Measurements from ENCODE around the gene C3orf52.
A peak's percentile ranks its signal among the peaks of the same experiment; 100 is the strongest.

- TF ChIP-seq POLR2A (IDR thresholded peaks at IDR 0.05) (no peak), EP300 (IDR thresholded peaks at IDR 0.05) (no peak), CTCF (IDR thresholded peaks at IDR 0.05) (peak in 5 of 7 experiments; percentile 15 to 65 (median 32)), POLR2AphosphoS5 (IDR thresholded peaks at IDR 0.05) (no peak)
Observed at GRCh38 chr3:112111785-112112402, 25.7 kb downstream of the C3orf52 start.
